ENCODE measurements around the gene TBP.
"Not testable (repeated sequence)": the region's sequence is repeated elsewhere in the genome, so short reads cannot be mapped to it uniquely, and the experiment has no call there.

The TBP gene

GRCh38 chr6:170612256-170612804, 58.2 kb downstream of the TBP start:
- DNase-seq, result not testable (repeated sequence)

GRCh38 chr6:170616020-170616554, 61.9 kb downstream of the TBP start:
- not testable (repeated sequence) for DNase-seq

Data from eye (tissue), 1 donor.